Measurements from ENCODE around the gene CAMK2N1. TPM values are rescaled to one million over a fixed set of nuclear protein-coding genes. Genes with fewer than 3 reads are reported as not detected.

The CAMK2N1 gene
- total RNA-seq, 1 experiment from 2014 or later: 4.4 TPM

DNA sequence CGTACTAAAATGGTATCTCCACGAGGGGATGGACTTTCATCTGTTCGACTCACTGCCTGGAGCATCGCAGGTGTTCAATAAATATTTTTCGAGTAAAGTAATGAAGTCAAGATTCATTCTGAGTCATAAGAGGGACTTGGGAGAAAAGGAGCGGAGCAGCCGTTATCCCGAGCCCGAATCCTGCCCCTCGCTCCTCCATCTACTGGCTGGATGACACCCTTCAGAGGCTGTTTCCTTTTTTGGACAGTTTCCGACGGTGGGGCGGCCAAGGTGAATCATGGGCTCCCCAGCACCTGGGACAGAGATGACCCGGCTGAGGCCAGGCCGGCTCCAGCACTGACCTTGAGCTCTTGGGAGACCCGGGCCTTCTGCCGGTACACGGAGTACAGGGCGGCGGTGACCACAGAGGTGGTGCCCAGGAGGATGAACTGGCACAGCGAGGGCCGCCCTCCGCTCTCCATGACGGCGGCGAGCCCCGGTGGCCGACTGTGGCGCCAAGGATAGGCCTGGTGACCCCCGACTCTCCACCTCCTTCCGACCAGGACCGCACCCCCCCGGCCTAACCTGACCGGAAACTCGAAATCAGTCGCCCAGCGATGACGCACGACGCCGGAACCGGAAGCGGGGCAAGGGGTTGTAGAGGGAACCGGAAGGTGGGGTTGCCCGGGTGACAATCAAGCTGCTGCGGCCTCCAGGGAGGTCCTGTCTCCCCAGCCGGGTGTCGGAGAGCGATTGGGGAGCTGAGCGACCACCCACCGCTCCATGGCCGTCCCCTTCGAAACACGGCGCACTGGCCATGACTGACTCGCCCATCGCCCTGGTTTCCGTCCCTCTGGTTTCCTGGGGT is 21.8 kb upstream of the CAMK2N1 start, which contains the start of gene MUL1:
Gene MUL1, minus strand, starts transcription at position 588 of the 847 bp plus-strand sequence. Its CDS starts 127 bp downstream, at position 461.
- TF ChIP-seq SIN3A (IDR thresholded peaks at IDR 0.05; ENCODE audit: borderline replicate concordance, insufficient read depth, low read depth, low read length) (peak; percentile 95; the same call in 1 of the 2 replicates), POLR2AphosphoS5 (IDR thresholded peaks at IDR 0.05; ENCODE audit: low read depth, low read length) (peak; percentile 85), TCF7L2 (IDR thresholded peaks at IDR 0.05; ENCODE audit: low read depth, low read length) (no peak)
- TF ChIP-seq, protein P1, sequence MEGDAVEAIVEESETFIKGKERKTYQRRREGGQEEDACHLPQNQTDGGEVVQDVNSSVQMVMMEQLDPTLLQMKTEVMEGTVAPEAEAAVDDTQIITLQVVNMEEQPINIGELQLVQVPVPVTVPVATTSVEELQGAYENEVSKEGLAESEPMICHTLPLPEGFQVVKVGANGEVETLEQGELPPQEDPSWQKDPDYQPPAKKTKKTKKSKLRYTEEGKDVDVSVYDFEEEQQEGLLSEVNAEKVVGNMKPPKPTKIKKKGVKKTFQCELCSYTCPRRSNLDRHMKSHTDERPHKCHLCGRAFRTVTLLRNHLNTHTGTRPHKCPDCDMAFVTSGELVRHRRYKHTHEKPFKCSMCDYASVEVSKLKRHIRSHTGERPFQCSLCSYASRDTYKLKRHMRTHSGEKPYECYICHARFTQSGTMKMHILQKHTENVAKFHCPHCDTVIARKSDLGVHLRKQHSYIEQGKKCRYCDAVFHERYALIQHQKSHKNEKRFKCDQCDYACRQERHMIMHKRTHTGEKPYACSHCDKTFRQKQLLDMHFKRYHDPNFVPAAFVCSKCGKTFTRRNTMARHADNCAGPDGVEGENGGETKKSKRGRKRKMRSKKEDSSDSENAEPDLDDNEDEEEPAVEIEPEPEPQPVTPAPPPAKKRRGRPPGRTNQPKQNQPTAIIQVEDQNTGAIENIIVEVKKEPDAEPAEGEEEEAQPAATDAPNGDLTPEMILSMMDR (IDR thresholded peaks at IDR 0.05): no peak
- TF ChIP-seq, protein P2, sequence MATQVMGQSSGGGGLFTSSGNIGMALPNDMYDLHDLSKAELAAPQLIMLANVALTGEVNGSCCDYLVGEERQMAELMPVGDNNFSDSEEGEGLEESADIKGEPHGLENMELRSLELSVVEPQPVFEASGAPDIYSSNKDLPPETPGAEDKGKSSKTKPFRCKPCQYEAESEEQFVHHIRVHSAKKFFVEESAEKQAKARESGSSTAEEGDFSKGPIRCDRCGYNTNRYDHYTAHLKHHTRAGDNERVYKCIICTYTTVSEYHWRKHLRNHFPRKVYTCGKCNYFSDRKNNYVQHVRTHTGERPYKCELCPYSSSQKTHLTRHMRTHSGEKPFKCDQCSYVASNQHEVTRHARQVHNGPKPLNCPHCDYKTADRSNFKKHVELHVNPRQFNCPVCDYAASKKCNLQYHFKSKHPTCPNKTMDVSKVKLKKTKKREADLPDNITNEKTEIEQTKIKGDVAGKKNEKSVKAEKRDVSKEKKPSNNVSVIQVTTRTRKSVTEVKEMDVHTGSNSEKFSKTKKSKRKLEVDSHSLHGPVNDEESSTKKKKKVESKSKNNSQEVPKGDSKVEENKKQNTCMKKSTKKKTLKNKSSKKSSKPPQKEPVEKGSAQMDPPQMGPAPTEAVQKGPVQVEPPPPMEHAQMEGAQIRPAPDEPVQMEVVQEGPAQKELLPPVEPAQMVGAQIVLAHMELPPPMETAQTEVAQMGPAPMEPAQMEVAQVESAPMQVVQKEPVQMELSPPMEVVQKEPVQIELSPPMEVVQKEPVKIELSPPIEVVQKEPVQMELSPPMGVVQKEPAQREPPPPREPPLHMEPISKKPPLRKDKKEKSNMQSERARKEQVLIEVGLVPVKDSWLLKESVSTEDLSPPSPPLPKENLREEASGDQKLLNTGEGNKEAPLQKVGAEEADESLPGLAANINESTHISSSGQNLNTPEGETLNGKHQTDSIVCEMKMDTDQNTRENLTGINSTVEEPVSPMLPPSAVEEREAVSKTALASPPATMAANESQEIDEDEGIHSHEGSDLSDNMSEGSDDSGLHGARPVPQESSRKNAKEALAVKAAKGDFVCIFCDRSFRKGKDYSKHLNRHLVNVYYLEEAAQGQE (IDR thresholded peaks at IDR 0.05; ENCODE audit: insufficient read depth in 1 of 2, low read depth in 2 of 2, low read length in 1 of 2): peak; percentile 25 to 40; a peak in 2 of 4 replicates
- ChIA-PET POLR2A (no interaction called here), CTCF (interaction anchor here (1.3 kb wide), 1 partner anchor 125 kb away, joined by 5 read pairs; no protein-coding TSS in a partner anchor)
- Histone ChIP-seq H3K27me3 (ENCODE audit: control insufficient read depth, insufficient read depth, low read length) (no peaks in the 10 kb centered on the region), H3K36me3 (ENCODE audit: control insufficient read depth, insufficient read depth, low read length) (peaks cover 5% of the 10 kb centered on the region; the same call in 1 of the 2 replicates), H3K27ac (ENCODE audit: low read length) (peak within 1 kb of the TSS; percentile 85), H3K4me3 (ENCODE audit: low read depth in 2 of 2, low read length in 2 of 2) (peak within 1 kb of the TSS; percentile 88 to 93), H3K9me3 (ENCODE audit: control insufficient read depth, insufficient read depth, low read depth, low read length) (no peaks in the 10 kb centered on the region), H3K4me1 (ENCODE audit: control insufficient read depth, insufficient read depth, low read length) (peaks cover 11% of the 10 kb centered on the region; the same call in 1 of the 2 replicates)
- in situ Hi-C loops (cut with HindIII; ENCODE audit: low pct_unique_long_range_greater_than_20kb, low sequenced_read_pairs) (no loop called here), intact Hi-C loops (cut with micrococcal nuclease; ENCODE audit: unreplicated experiment) (no loop called here)
- peak; percentile 99 for ATAC-seq
- BruUV-seq (replicated peaks): TSS peak; percentile 87
- DNase-seq (ENCODE audit: low read depth, low spot score): peak; percentile 79

DNA sequence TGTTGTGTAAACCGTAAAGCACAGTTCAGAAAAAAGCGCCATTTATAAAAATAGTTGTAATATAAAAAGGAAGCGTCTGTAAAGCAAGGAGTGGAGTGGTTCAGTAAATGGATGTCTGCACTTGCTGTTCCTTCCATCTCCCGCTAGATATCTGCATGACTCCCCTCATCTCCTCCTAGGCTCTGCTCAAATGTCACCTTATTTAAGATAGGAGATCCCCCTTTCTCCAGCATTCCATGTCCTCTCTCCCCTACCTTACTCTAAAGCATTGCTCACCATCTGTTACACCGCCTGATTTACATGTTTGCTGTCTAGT is 21.2 kb upstream of the CAMK2N1 start:
- Histone ChIP-seq H3K27me3 (ENCODE audit: control insufficient read depth, insufficient read depth, low read length) (no peaks in the 10 kb centered on the region), H3K9me3 (ENCODE audit: control insufficient read depth, insufficient read depth, low read depth, low read length) (no peaks in the 10 kb centered on the region), H3K4me1 (ENCODE audit: control insufficient read depth, insufficient read depth, low read length) (peaks cover 11% of the 10 kb centered on the region; the same call in 1 of the 2 replicates), H3K27ac (ENCODE audit: low read length) (peak overlapping the region; percentile 85), H3K36me3 (ENCODE audit: control insufficient read depth, insufficient read depth, low read length) (peaks cover 5% of the 10 kb centered on the region; the same call in 1 of the 2 replicates), H3K4me3 (ENCODE audit: low read depth in 2 of 2, low read length in 2 of 2) (peak overlapping the region; percentile 88 to 93)
- in situ Hi-C loops (cut with HindIII; ENCODE audit: low pct_unique_long_range_greater_than_20kb, low sequenced_read_pairs) (no loop called here), intact Hi-C loops (cut with micrococcal nuclease; ENCODE audit: unreplicated experiment) (no loop called here)
- CTCF ChIA-PET: interaction anchor here (1.3 kb wide), 1 partner anchor 125 kb away, joined by 5 read pairs; no protein-coding TSS in a partner anchor
- BruUV-seq (replicated peaks): no TSS peak
- ATAC-seq (peak; percentile 16; the same call in 1 of the 2 replicates), DNase-seq (ENCODE audit: low read depth, low spot score) (no peak)
- TF ChIP-seq TCF7L2 (IDR thresholded peaks at IDR 0.05; ENCODE audit: low read depth, low read length) (no peak), POLR2AphosphoS5 (IDR thresholded peaks at IDR 0.05; ENCODE audit: low read depth, low read length) (no peak), SIN3A (IDR thresholded peaks at IDR 0.05; ENCODE audit: borderline replicate concordance, insufficient read depth, low read depth, low read length) (no peak)
- TF ChIP-seq, protein P1 (IDR thresholded peaks at IDR 0.05): no peak
- TF ChIP-seq, protein P2 (IDR thresholded peaks at IDR 0.05; ENCODE audit: insufficient read depth in 1 of 2, low read depth in 2 of 2, low read length in 1 of 2): no peak
- POLR2A ChIA-PET: no interaction called here

Data from Panc1 (cell line).